ENCODE measurements around the gene SERINC2. TPM values are rescaled to one million over a fixed set of nuclear protein-coding genes. Genes with fewer than 3 reads are reported as not detected.

The SERINC2 gene
- total and polyA plus RNA-seq, 2 of the 4 experiments (the other 2 are of a cell fraction), result 2.0 to 59.5 TPM

DNA sequence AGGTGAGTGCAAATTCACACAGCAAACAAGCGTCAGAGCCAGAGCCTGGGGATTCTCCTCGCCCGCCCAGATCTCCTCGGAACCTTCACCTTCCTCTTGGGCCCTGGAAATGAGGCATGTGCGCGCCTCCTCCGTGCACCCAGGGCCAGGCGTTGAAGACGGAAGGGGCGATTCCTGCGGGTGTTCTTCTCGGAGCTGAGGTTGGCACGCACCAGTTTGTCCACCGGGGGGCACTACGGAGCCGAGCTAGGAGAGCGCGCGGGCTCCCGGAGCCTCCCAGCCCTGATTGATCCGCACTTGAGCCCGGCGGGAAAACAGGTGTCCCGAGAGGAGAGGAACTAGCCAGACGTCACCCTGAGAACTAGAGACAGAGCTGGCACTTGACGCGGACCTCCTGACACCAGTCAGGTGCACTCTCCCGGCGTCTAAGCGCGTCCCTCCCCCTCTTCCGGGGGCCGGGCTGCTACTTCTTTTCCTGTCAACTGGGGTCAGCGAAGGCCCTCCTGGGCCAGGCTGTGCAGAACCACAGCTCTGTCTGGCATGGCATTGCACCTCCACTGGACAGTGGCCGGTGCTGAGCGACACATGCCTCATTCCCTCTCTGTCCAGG lies 18.3 kb upstream of the SERINC2 start:
- Histone ChIP-seq H3K23ac (ENCODE audit: low read depth, low read length) (peak overlapping the region; percentile 48; the same call in 1 of the 2 replicates), H2BK120ac (ENCODE audit: low read depth, low read length) (peak overlapping the region; percentile 61; the same call in 1 of the 2 replicates), H3K4me3 (ENCODE audit: insufficient read depth, low read depth, low read length) (no peak overlapping the region), H3K27me3 (ENCODE audit: control insufficient read depth, insufficient read depth, low read length) (peaks cover under 1% of the 10 kb centered on the region; the same call in 1 of the 2 replicates), H3K27ac (ENCODE audit: insufficient read depth, low read length) (no peak overlapping the region), H3K9me1 (ENCODE audit: insufficient read depth, low read length) (peaks cover 10% of the 10 kb centered on the region), H2BK15ac (ENCODE audit: low read depth, low read length) (no peak overlapping the region; the same call in 2 of the 3 replicates), H3K18ac (ENCODE audit: low read depth, low read length) (no peak overlapping the region; the same call in 1 of the 2 replicates), H3K79me1 (ENCODE audit: low read depth in 1 of 2, low read length in 2 of 2) (peaks cover 0 to 2% of the 10 kb centered on the region in 2 experiments; a peak in 1 of 4 replicates), H3K14ac (replicated peaks; ENCODE audit: low read depth, low read length) (no peak overlapping the region), H4K20me1 (ENCODE audit: insufficient read depth, low read length) (no peaks in the 10 kb centered on the region), H2BK20ac (ENCODE audit: low read depth, low read length) (no peak overlapping the region), H3K36me3 (ENCODE audit: control insufficient read depth, insufficient read depth, low read length) (no peaks in the 10 kb centered on the region), H2AFZ (replicated peaks; ENCODE audit: low read length, poor library complexity) (peak overlapping the region; percentile 95), H3K4me1 (ENCODE audit: control insufficient read depth, insufficient read depth, low read length) (peaks cover 14% of the 10 kb centered on the region), H3K9me3 (ENCODE audit: control insufficient read depth, insufficient read depth, low read length) (no peaks in the 10 kb centered on the region), H3K9ac (ENCODE audit: low read depth, low read length) (no peak overlapping the region), H3K4ac (ENCODE audit: low read depth, low read length) (peak overlapping the region; percentile 59), H4K5ac (ENCODE audit: low read depth, low read length) (no peak overlapping the region), H3K56ac (ENCODE audit: extremely low read depth, insufficient read depth, low read length) (no peak overlapping the region), H4K91ac (ENCODE audit: insufficient read depth, low read depth, low read length) (no peak overlapping the region), H2BK5ac (ENCODE audit: low read depth, low read length, poor library complexity, severe bottlenecking) (no peak overlapping the region), H2AK9ac (replicated peaks; ENCODE audit: low read depth, low read length, poor library complexity) (peak overlapping the region; percentile 77), H3K4me2 (ENCODE audit: low read depth, low read length) (peak overlapping the region; percentile 70), H2AK5ac (ENCODE audit: low read depth, low read length) (no peak overlapping the region), H4K8ac (ENCODE audit: low read depth in 2 of 2, low read length in 2 of 2) (peak overlapping the region in 1 of 2 experiments; percentile 47; a peak in 1 of 4 replicates)
- peak; percentile 75 for DNase-seq
- POLR2A ChIA-PET (ENCODE audit: unreplicated experiment), result no interaction called here
- ATAC-seq (ENCODE audit: low read depth), result peak; percentile 92
- intact Hi-C loops (cut with micrococcal nuclease) (loop anchor here (1.0 kb wide), 2 partner anchors 28 to 155 kb away; no protein-coding TSS in a partner anchor), in situ Hi-C loops (cut with MboI; ENCODE audit: low sequenced_read_pairs) (no loop called here), dilution Hi-C loops (cut with HindIII; ENCODE audit: low sequenced_read_pairs, unreplicated experiment) (no loop called here)
- no TSS peak for BruUV-seq (replicated peaks)
- CTCF ChIA-PET, result interaction anchor here (0.6 to 5.5 kb wide), 12 partner anchors 11 to 209 kb away, joined by 3 to 61 read pairs (median 4); partner anchors contain the start of genes FABP3, SERINC2, SNRNP40 and ZCCHC17
- 6% methylated on average over 14 of the region's 36 CpGs; no CpG with 5 or more reads in 1 of the 2 experiments for WGBS, 2 experiments (ENCODE audit: extremely low coverage in 2 of 2, insufficient read length in 1 of 2)
- TF ChIP-seq, protein P1, sequence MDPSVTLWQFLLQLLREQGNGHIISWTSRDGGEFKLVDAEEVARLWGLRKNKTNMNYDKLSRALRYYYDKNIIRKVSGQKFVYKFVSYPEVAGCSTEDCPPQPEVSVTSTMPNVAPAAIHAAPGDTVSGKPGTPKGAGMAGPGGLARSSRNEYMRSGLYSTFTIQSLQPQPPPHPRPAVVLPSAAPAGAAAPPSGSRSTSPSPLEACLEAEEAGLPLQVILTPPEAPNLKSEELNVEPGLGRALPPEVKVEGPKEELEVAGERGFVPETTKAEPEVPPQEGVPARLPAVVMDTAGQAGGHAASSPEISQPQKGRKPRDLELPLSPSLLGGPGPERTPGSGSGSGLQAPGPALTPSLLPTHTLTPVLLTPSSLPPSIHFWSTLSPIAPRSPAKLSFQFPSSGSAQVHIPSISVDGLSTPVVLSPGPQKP (IDR thresholded peaks at IDR 0.05; ENCODE audit: borderline replicate concordance, low read depth, low read length), result no peak
- TF ChIP-seq SMC3 (IDR thresholded peaks at IDR 0.05; ENCODE audit: low read depth, low read length) (peak; percentile 94), USF2 (IDR thresholded peaks at IDR 0.05; ENCODE audit: low read depth, low read length) (0 out of 2 replicates have a peak, but pooled peaks have one; percentile 10), RFX5 (IDR thresholded peaks at IDR 0.05; ENCODE audit: low read depth, low read length) (no peak), MXI1 (IDR thresholded peaks at IDR 0.05; ENCODE audit: borderline replicate concordance, low read depth, low read length) (no peak), MAFK (IDR thresholded peaks at IDR 0.05; ENCODE audit: low read depth, low read length) (no peak), RAD21 (IDR thresholded peaks at IDR 0.05; ENCODE audit: low read length) (peak; percentile 87), CEBPB (IDR thresholded peaks at IDR 0.05; ENCODE audit: low read depth, low read length) (no peak), FOS (IDR thresholded peaks at IDR 0.05; ENCODE audit: low read depth, low read length) (peak; percentile 36; the same call in 1 of the 2 replicates), CHD1 (IDR thresholded peaks at IDR 0.05; ENCODE audit: low read depth, low read length) (no peak), POLR2A (IDR thresholded peaks at IDR 0.05; ENCODE audit: low read depth, low read length) (no peak), NFE2L2 (IDR thresholded peaks at IDR 0.05; ENCODE audit: low read depth, low read length) (no peak), MAZ (IDR thresholded peaks at IDR 0.05; ENCODE audit: borderline replicate concordance, low read depth, low read length) (peak; percentile 78; the same call in 1 of the 2 replicates), BHLHE40 (IDR thresholded peaks at IDR 0.05; ENCODE audit: low read depth, low read length) (no peak)
- TF ChIP-seq, protein P2, sequence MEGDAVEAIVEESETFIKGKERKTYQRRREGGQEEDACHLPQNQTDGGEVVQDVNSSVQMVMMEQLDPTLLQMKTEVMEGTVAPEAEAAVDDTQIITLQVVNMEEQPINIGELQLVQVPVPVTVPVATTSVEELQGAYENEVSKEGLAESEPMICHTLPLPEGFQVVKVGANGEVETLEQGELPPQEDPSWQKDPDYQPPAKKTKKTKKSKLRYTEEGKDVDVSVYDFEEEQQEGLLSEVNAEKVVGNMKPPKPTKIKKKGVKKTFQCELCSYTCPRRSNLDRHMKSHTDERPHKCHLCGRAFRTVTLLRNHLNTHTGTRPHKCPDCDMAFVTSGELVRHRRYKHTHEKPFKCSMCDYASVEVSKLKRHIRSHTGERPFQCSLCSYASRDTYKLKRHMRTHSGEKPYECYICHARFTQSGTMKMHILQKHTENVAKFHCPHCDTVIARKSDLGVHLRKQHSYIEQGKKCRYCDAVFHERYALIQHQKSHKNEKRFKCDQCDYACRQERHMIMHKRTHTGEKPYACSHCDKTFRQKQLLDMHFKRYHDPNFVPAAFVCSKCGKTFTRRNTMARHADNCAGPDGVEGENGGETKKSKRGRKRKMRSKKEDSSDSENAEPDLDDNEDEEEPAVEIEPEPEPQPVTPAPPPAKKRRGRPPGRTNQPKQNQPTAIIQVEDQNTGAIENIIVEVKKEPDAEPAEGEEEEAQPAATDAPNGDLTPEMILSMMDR (conservative IDR thresholded peaks at IDR 0.05; ENCODE audit: low read depth, low read length), result peak; percentile 96

Data from IMR-90 (cell line).